GM19372 (cell line): ENCODE measurements around the gene RNH1.
"Not testable (repeated sequence)": the region's sequence is repeated elsewhere in the genome, so short reads cannot be mapped to it uniquely, and the experiment has no call there.

ENCODE experiments used
- ATAC-seq: cut with Tn5 transposase; IDR thresholded peaks from one replicate; pipeline ENCODE4 v1.9.1; 2021; ENCODE audit warnings: mild to moderate bottlenecking, low read depth, moderate library complexity; ENCODE audit not compliant: unreplicated experiment

Gene RNH1

GRCh38 chr11:484616-485015 lies 22.4 kb downstream of the RNH1 start:
- no peak for ATAC-seq

GRCh38 chr11:479311-479710 lies 27.7 kb downstream of the RNH1 start:
- no peak for ATAC-seq

GRCh38 chr11:477052-477715 lies 29.9 kb downstream of the RNH1 start:
- no peak for ATAC-seq

GRCh38 chr11:476416-476815 lies 30.6 kb downstream of the RNH1 start:
- no peak for ATAC-seq

- ATAC-seq, result no peak
These were observed 31.1 kb downstream of the RNH1 start for GRCh38 chr11:475941-476340.

- no peak for ATAC-seq
These were observed 32.0 kb downstream of the RNH1 start for GRCh38 chr11:474914-475506.

GRCh38 chr11:473962-474785 lies 32.9 kb downstream of the RNH1 start:
- ATAC-seq, result no peak

- ATAC-seq, result no peak
These were observed 33.6 kb downstream of the RNH1 start for GRCh38 chr11:473415-473814.

GRCh38 chr11:472816-473215 lies 34.2 kb downstream of the RNH1 start:
- no peak for ATAC-seq

GRCh38 chr11:472272-472671 lies 34.8 kb downstream of the RNH1 start:
- no peak for ATAC-seq

- ATAC-seq, result no peak
These were observed 35.4 kb downstream of the RNH1 start for GRCh38 chr11:471468-472145.

- ATAC-seq, result no peak
These were observed 37.1 kb downstream of the RNH1 start for GRCh38 chr11:469684-470560.

GRCh38 chr11:469026-469683 lies 37.9 kb downstream of the RNH1 start:
- ATAC-seq, result not testable (repeated sequence)

- no peak for ATAC-seq
These were observed 38.5 kb downstream of the RNH1 start for GRCh38 chr11:468493-468892.

- ATAC-seq, result no peak
These were observed 39.0 kb downstream of the RNH1 start for GRCh38 chr11:468036-468435.

GRCh38 chr11:465896-466530 lies 41.0 kb downstream of the RNH1 start:
- no peak for ATAC-seq

GRCh38 chr11:464316-464715 lies 42.7 kb downstream of the RNH1 start:
- ATAC-seq, result no peak

GRCh38 chr11:462107-462890 lies 44.7 kb downstream of the RNH1 start:
- no peak for ATAC-seq
